Neural cell (in vitro differentiated cells): ENCODE measurements around the gene FBXO5. TPM values are rescaled to one million over a fixed set of nuclear protein-coding genes. Genes with fewer than 3 reads are reported as not detected.

ENCODE experiments used
- H2AFZ ChIP-seq: fragments of 200-600, 300-800 bp; sonication (generic), shearing (Covaris generic); 2 replicates; pipeline ENCODE4 v1.6.0; 2014; ENCODE audit warnings: low read depth, mild to moderate bottlenecking, antibody characterized with exemption, low read length, moderate library complexity
- H3F3A ChIP-seq: fragments of 200-600 bp; shearing (Covaris generic); 2 replicates; pipeline ENCODE4 v1.6.1; 2016; ENCODE audit warnings: mild to moderate bottlenecking, moderate library complexity, mixed read lengths, antibody characterized with exemption, low read length; ENCODE audit not compliant: insufficient read depth, poor library complexity, severe bottlenecking
- H3K27ac ChIP-seq: fragments of 200-600, 300-800 bp; sonication (generic), shearing (Covaris generic); 2 replicates; pipeline ENCODE4 v1.5.1; 2014; ENCODE audit warnings: mild to moderate bottlenecking, low read length, moderate library complexity
- H3K27me3 ChIP-seq: fragments of 300-800, 200-600 bp; sonication (generic), shearing (Covaris generic); 2 replicates; pipeline ENCODE4 v1.6.0; 2014; ENCODE audit warnings: mild to moderate bottlenecking, low read depth, low read length, moderate library complexity; ENCODE audit not compliant: insufficient read depth
- H3K36me3 ChIP-seq: fragments of 300-800, 200-600 bp; sonication (generic), shearing (Covaris generic); 2 replicates; pipeline ENCODE4 v1.5.1; 2014; ENCODE audit warnings: mild to moderate bottlenecking, antibody characterized with exemption, low read length, moderate library complexity; ENCODE audit not compliant: insufficient read depth
- H3K4me2 ChIP-seq: fragments of 300-800, 200-600 bp; sonication (generic), shearing (Covaris generic); 2 replicates; pipeline ENCODE4 v1.6.0; 2014; ENCODE audit warnings: mild to moderate bottlenecking, low read length
- H3K4me3 ChIP-seq: fragments of 300-800, 200-600 bp; sonication (generic), shearing (Covaris generic); 2 replicates; pipeline ENCODE4 v1.5.1; 2014; ENCODE audit warnings: mild to moderate bottlenecking, low read length, moderate library complexity
- H3K79me2 ChIP-seq: fragments of 200-600 bp; shearing (Covaris generic); replicated peaks from 2 replicates; pipeline ENCODE4 v1.6.0; 2014; ENCODE audit warnings: mild to moderate bottlenecking, low read length, moderate library complexity; ENCODE audit not compliant: insufficient read depth
- H3K9ac ChIP-seq: fragments of 300-800, 200-600 bp; sonication (generic), shearing (Covaris generic); 2 replicates; pipeline ENCODE4 v1.6.1; 2016; ENCODE audit warnings: mild to moderate bottlenecking, low read length, mixed read lengths
- H3K9me2 ChIP-seq: fragments of 200-600 bp; shearing (Covaris generic); 2 replicates; pipeline ENCODE4 v1.6.1; 2016; ENCODE audit warnings: mild to moderate bottlenecking, low read length, mixed read lengths; ENCODE audit not compliant: insufficient read depth
- H3K9me3 ChIP-seq: fragments of 200-600, 300-800 bp; sonication (generic), shearing (Covaris generic); 2 replicates; pipeline ENCODE4 v1.6.1; 2016; ENCODE audit warnings: mild to moderate bottlenecking, mixed run types, low read length, moderate library complexity, mixed read lengths
- H4K20me1 ChIP-seq: fragments of 200-600 bp; shearing (Covaris generic); 2 replicates; pipeline ENCODE4 v1.6.1; 2016; ENCODE audit warnings: mild to moderate bottlenecking, mixed run types; ENCODE audit not compliant: insufficient read depth
- CTCF ChIP-seq: fragments of 450-650 bp; IDR thresholded peaks from 2 replicates; pipeline ENCODE4 v1.5.1; 2014; ENCODE audit warnings: antibody characterized with exemption, mild to moderate bottlenecking, moderate library complexity; ENCODE audit not compliant: poor library complexity, severe bottlenecking
- EZH2 ChIP-seq: fragments of 200-600, 300-800 bp; shearing (Covaris generic), sonication (generic); IDR thresholded peaks from 2 replicates; pipeline ENCODE4 v1.6.1; 2014; ENCODE audit warnings: antibody characterized with exemption, low read length, borderline replicate concordance, mild to moderate bottlenecking; ENCODE audit not compliant: insufficient read depth, poor library complexity, severe bottlenecking
- MXI1 ChIP-seq: fragments of 450-650 bp; conservative IDR thresholded peaks from 2 replicates; pipeline ENCODE4 v1.6.1; 2014; ENCODE audit warnings: antibody characterized with exemption, mild to moderate bottlenecking; ENCODE audit not compliant: poor library complexity, severe bottlenecking
- POLR2AphosphoS5 ChIP-seq: IDR thresholded peaks from 2 replicates; pipeline ENCODE4 v1.6.1; 2012
- RAD21 ChIP-seq: fragments of 450-650 bp; conservative IDR thresholded peaks from 2 replicates; pipeline ENCODE4 v1.6.1; 2014; ENCODE audit warnings: antibody characterized with exemption, mild to moderate bottlenecking, moderate library complexity
- SMC3 ChIP-seq: fragments of 450-650 bp; conservative IDR thresholded peaks from 2 replicates; pipeline ENCODE4 v1.6.1; 2014; ENCODE audit warnings: antibody characterized with exemption, mild to moderate bottlenecking, moderate library complexity; ENCODE audit not compliant: poor library complexity
- TAF1 ChIP-seq: IDR thresholded peaks from 2 replicates; pipeline ENCODE4 v1.6.1; 2012; ENCODE audit warnings: low read depth
- polyA plus RNA-seq: library from polyadenylated mRNA; depleted of rRNA; stranded (reverse); fragments of >200 nt; gene quantifications from 2 replicates; pipeline ENCODE4 v1.2.3, GENCODE V29; 2014
- TF ChIP-seq, protein P1 (sequence below): IDR thresholded peaks from 2 replicates; pipeline ENCODE4 v1.6.1; 2012; ENCODE audit warnings: borderline replicate concordance

Gene FBXO5
- polyA plus RNA-seq, 1 donor from 2014 or later, result 8.7 TPM

DNA sequence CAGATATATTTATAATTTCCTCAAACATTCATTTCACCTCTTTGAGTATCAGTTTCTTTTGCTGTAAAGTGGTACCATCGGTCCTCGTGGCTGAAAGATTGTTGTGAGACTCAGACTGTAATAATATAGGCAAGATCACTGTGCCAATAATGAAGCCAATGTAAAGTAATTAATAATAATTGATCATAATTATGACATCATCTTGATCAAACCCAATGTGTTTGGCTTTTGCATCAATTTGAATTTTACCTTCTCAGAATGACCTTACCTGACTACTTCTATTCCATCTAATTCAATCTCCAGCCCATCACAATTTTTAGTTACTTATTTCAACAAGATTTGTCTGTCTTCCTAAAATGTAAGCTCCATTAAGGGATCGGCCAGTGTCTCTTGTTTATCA, 35.5 kb upstream of the FBXO5 start:
- H3K27me3 ChIP-seq, result no peaks in the 10 kb centered on the region
- H2AFZ ChIP-seq, result no peak overlapping the region
- H3F3A ChIP-seq, result no peaks in the 10 kb centered on the region
- H3K27ac ChIP-seq, result no peak overlapping the region
- H3K4me3 ChIP-seq, result no peak overlapping the region
- H3K9ac ChIP-seq, result no peak overlapping the region
- TF ChIP-seq POLR2AphosphoS5, result no peak
- TF ChIP-seq, protein P1, sequence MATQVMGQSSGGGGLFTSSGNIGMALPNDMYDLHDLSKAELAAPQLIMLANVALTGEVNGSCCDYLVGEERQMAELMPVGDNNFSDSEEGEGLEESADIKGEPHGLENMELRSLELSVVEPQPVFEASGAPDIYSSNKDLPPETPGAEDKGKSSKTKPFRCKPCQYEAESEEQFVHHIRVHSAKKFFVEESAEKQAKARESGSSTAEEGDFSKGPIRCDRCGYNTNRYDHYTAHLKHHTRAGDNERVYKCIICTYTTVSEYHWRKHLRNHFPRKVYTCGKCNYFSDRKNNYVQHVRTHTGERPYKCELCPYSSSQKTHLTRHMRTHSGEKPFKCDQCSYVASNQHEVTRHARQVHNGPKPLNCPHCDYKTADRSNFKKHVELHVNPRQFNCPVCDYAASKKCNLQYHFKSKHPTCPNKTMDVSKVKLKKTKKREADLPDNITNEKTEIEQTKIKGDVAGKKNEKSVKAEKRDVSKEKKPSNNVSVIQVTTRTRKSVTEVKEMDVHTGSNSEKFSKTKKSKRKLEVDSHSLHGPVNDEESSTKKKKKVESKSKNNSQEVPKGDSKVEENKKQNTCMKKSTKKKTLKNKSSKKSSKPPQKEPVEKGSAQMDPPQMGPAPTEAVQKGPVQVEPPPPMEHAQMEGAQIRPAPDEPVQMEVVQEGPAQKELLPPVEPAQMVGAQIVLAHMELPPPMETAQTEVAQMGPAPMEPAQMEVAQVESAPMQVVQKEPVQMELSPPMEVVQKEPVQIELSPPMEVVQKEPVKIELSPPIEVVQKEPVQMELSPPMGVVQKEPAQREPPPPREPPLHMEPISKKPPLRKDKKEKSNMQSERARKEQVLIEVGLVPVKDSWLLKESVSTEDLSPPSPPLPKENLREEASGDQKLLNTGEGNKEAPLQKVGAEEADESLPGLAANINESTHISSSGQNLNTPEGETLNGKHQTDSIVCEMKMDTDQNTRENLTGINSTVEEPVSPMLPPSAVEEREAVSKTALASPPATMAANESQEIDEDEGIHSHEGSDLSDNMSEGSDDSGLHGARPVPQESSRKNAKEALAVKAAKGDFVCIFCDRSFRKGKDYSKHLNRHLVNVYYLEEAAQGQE, result no peak
- TF ChIP-seq CTCF, result no peak
- no peak for TF ChIP-seq MXI1
- TF ChIP-seq SMC3, result no peak
- TF ChIP-seq EZH2, result no peak
- TF ChIP-seq RAD21, result no peak
- TF ChIP-seq TAF1, result no peak
- no peaks in the 10 kb centered on the region for H4K20me1 ChIP-seq
- no peak overlapping the region for H3K4me2 ChIP-seq
- H3K9me3 ChIP-seq, result no peaks in the 10 kb centered on the region
- peaks cover 8% of the 10 kb centered on the region for H3K36me3 ChIP-seq
- H3K9me2 ChIP-seq, result no peaks in the 10 kb centered on the region
- H3K79me2 ChIP-seq, result no peaks in the 10 kb centered on the region

DNA sequence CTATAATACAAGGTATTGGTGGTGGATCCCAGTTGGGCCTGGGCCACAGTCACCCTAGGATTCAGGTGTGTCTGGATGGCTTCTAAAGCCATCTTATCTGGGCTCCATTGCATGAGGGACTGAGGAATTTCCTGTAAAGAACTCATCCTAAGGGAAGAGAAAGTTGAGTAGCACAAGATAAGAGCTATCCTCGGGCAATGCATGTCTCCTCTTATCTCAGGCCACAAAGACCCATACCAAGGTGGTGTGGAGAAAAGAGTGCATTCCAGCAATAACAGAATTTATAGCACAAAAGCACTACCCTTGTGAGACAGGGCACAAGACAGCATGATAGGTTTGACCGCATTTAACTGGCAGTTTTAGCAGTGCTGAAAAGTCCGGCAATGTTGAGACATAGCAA, 34.0 kb upstream of the FBXO5 start:
- Histone ChIP-seq H3K9me3 (no peaks in the 10 kb centered on the region), H3K36me3 (peaks cover 8% of the 10 kb centered on the region), H3K4me3 (no peak overlapping the region)

More for the DNA sequence above, 34.0 kb upstream of the FBXO5 start:
- Histone ChIP-seq H3K27me3 (no peaks in the 10 kb centered on the region), H3K4me2 (no peak overlapping the region), H3F3A (no peaks in the 10 kb centered on the region), H3K27ac (no peak overlapping the region), H3K9ac (no peak overlapping the region), H3K9me2 (no peaks in the 10 kb centered on the region), H4K20me1 (no peaks in the 10 kb centered on the region), H2AFZ (no peak overlapping the region), H3K79me2 (no peaks in the 10 kb centered on the region)
- TF ChIP-seq MXI1, result no peak
- TF ChIP-seq, protein P1, result no peak
- no peak for TF ChIP-seq EZH2
- TF ChIP-seq SMC3, result no peak
